ENCODE measurements around the gene SYNGR3. TPM values are rescaled to one million over a fixed set of nuclear protein-coding genes. Genes with fewer than 3 reads are reported as not detected.

Gene SYNGR3
- total RNA-seq, 4 donors from 2014 or later, result 2.7 to 4.8 (median 2.9) TPM; not detected in 1

DNA sequence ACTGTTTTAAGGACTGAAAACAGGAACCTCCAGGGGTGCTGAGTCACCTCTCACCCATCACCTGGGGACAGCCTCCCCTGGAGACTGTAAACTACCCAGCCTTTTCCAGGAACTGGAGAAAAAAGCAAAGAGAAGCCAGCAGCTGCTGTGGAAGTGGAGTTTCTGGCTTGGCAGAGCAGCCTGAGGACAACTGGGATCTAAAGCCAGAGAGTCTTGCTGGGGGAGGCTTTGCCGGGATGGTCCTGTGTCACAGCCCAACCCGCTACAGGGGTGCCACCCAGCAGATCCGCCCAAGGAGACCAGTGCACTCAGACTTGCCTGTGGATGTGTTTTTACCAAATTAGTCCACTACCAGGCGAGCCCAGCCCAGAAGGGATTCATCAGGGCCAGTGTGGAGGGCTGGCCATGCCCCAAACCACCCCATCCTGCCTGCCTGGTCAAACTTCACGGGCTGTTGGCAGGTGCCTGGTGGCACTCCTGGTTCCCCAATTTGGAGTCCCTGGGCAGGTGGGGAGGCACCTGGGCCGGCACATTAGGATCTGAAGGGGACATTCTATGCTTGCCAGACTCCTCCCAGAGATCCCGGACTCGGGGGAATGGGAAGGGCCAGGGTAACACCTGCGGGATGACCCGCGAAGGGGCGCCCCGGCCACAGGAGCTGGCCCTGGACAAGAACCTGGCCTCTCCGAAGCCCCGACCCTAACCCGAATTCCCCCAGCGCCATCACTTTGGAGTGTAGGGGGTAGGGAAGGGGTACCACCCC lies 47.5 kb upstream of the SYNGR3 start:
- peaks cover 0 to 17% (median 4%) of the 10 kb centered on the region in 4 donors for H3K36me3 ChIP-seq
- DNase-seq, result no peak
- H3K27me3 ChIP-seq, result no peaks in the 10 kb centered on the region
- TF ChIP-seq POLR2AphosphoS5 (IDR thresholded peaks at IDR 0.05) (no peak), EP300 (IDR thresholded peaks at IDR 0.05; ENCODE audit: low read depth) (no peak), POLR2A (IDR thresholded peaks at IDR 0.05) (no peak)
- TF ChIP-seq, protein P1, sequence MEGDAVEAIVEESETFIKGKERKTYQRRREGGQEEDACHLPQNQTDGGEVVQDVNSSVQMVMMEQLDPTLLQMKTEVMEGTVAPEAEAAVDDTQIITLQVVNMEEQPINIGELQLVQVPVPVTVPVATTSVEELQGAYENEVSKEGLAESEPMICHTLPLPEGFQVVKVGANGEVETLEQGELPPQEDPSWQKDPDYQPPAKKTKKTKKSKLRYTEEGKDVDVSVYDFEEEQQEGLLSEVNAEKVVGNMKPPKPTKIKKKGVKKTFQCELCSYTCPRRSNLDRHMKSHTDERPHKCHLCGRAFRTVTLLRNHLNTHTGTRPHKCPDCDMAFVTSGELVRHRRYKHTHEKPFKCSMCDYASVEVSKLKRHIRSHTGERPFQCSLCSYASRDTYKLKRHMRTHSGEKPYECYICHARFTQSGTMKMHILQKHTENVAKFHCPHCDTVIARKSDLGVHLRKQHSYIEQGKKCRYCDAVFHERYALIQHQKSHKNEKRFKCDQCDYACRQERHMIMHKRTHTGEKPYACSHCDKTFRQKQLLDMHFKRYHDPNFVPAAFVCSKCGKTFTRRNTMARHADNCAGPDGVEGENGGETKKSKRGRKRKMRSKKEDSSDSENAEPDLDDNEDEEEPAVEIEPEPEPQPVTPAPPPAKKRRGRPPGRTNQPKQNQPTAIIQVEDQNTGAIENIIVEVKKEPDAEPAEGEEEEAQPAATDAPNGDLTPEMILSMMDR (IDR thresholded peaks at IDR 0.05), result no peak
- intact Hi-C loops (cut with DNase I; ENCODE audit: low total_unique reads) (no loop called here), in situ Hi-C loops (cut with MboI; ENCODE audit: low pct_ligation_motif_present in 1 of 4, low pct_unique_long_range_greater_than_20kb in 1 of 4, low sequenced_read_pairs in 3 of 4) (no loop called here)
- peaks cover 15 to 43% (median 35%) of the 10 kb centered on the region in 4 donors for H3K4me1 ChIP-seq
- WGBS, 2 donors (ENCODE audit: low coverage in 1 of 2), result 12% methylated on average over 16 of the region's 17 CpGs; no CpG with 5 or more reads in 1 of the 2 donors
- peak overlapping the region; percentile 86 to 90 (median 88) for H3K27ac ChIP-seq
- H3K9me3 ChIP-seq, result no peaks in the 10 kb centered on the region
- H3K4me3 ChIP-seq, result peak overlapping the region; percentile 58 to 93 (median 88)

DNA sequence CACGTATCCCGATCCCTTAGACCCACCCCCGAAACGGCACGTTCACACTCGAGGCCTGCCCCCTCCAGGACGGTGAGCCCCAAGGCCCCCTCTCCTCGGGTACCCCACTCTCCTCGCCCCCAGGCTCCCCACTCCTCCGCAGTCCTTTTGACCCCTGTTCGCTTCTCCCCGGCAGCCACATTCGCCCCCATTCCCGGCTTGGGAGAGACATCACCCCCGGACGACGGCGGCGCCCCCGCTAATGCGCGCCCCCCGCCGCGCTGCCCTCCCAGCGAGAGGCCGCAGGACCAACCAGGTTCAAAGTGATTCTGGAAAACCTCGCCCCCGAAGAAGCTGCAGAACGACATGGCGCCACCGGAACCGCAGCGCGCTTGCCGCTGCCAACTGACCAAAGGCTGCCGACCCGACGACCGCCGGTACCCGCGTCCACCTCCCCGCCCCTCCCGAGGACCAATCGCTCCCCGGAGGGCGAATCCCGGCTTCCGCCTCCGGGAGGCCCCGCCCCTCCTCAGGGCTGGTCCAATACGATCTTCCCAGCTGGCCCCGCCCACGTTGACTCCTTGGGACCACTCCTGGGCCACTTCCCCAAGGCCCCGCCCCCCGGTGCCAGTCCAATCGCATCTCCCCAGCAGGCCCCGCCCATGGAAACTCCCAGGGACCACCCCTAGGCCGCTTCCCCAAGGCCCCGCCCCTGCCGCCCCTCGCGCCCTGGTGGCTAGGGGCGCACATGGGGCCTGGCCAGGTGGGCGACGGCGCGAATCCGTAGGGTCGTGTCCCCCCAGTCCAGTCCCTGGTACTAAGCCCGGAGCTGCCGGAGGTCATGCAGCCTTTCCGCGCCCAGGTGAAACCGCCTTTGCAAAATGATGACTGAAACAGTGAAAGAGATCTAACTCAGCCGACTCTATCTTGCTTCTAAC lies 46.7 kb upstream of the SYNGR3 start, which contains the start of gene MSRB1:
TSS of gene MSRB1 (minus strand) at position 390 of the 917 bp plus-strand sequence. CDS start at position 347, 43 bp downstream.
- Histone ChIP-seq H3K36me3 (peaks cover 0 to 12% (median 4%) of the 10 kb centered on the region in 4 donors), H3K27ac (peak within 1 kb of the TSS; percentile 86 to 90 (median 88)), H3K27me3 (no peaks in the 10 kb centered on the region), H3K4me3 (peak within 1 kb of the TSS; percentile 58 to 93 (median 88)), H3K4me1 (peaks cover 15 to 43% (median 35%) of the 10 kb centered on the region in 4 donors), H3K9me3 (no peaks in the 10 kb centered on the region)
- intact Hi-C loops (cut with DNase I; ENCODE audit: low total_unique reads), result no loop called here
- DNase-seq, result peak; percentile 100
- in situ Hi-C loops (cut with MboI; ENCODE audit: low pct_ligation_motif_present in 1 of 4, low pct_unique_long_range_greater_than_20kb in 1 of 4, low sequenced_read_pairs in 3 of 4), result no loop called here
- TF ChIP-seq, protein P1 (IDR thresholded peaks at IDR 0.05), result no peak
- TF ChIP-seq POLR2AphosphoS5 (IDR thresholded peaks at IDR 0.05) (peak; percentile 98), EP300 (IDR thresholded peaks at IDR 0.05; ENCODE audit: low read depth) (no peak), POLR2A (IDR thresholded peaks at IDR 0.05) (peak; percentile 95)
- WGBS, 2 donors (ENCODE audit: low coverage in 1 of 2), result 1 to 20% methylated on average over 1 to 59 of the region's 77 CpGs

DNA sequence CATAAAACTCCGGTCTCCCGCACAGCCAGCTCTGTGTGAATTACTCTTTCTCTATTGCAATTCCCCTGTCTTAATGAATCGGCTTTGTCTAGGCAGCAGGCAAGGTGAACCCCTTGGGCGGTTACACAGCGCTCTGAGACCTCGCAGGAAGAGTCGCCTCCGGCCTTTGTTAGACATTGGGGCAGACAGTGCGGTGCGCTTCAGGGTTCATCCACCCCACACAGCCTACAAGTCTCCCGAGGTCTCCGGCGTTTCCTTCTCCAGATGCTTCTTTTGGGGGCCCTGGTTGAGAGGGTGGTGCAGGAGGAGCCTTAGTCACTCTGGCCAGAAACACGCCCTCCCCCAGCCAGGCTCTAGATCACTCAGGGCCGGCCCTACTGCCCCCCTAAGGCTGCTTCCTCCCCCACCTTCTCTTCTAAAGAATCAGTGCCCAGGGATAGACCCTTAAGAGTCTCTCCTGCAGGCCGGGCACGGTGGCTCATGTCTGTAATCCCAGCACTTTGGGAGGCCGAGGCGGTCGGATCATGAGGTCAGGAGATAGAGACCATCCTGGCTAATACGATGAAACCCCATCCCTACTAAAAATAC lies 45.1 kb upstream of the SYNGR3 start:
- Histone ChIP-seq H3K36me3 (no peaks in the 10 kb centered on the region), H3K9me3 (no peaks in the 10 kb centered on the region), H3K27me3 (no peaks in the 10 kb centered on the region), H3K4me3 (no peak overlapping the region), H3K27ac (no peak overlapping the region), H3K4me1 (peaks cover 15 to 36% (median 32%) of the 10 kb centered on the region in 4 donors)
- 91 to 100% methylated on average over 3 to 21 of the region's 21 CpGs for WGBS, 2 donors (ENCODE audit: low coverage in 1 of 2)
- intact Hi-C loops (cut with DNase I; ENCODE audit: low total_unique reads) (no loop called here), in situ Hi-C loops (cut with MboI; ENCODE audit: low pct_ligation_motif_present in 1 of 4, low pct_unique_long_range_greater_than_20kb in 1 of 4, low sequenced_read_pairs in 3 of 4) (no loop called here)
- DNase-seq, result no peak
- TF ChIP-seq EP300 (IDR thresholded peaks at IDR 0.05; ENCODE audit: low read depth) (no peak), POLR2AphosphoS5 (IDR thresholded peaks at IDR 0.05) (no peak), POLR2A (IDR thresholded peaks at IDR 0.05) (no peak)
- TF ChIP-seq, protein P1 (IDR thresholded peaks at IDR 0.05), result no peak
